Activated naive CD8-positive, alpha-beta T cell treated with anti-CD3 and anti-CD28 coated beads for 36 hours (primary cell): ENCODE results near the gene INPP5D. TPM values are rescaled to one million over a fixed set of nuclear protein-coding genes. Genes with fewer than 3 reads are reported as not detected.
A peak's percentile ranks its signal among the peaks of the same experiment; 100 is the strongest.
"Not testable (repeated sequence)": the region's sequence is repeated elsewhere in the genome, so short reads cannot be mapped to it uniquely, and the experiment has no call there.

Experiments
- DNase-seq: peaks from one replicate; pipeline ENCODE4 v3.0.0; 2021
- H3K27ac Mint-ChIP-seq: one replicate; pipeline ENCODE4 v1.8.0; 2022; ENCODE audit warnings: mild to moderate bottlenecking, moderate library complexity, mixed read lengths
- H3K27me3 Mint-ChIP-seq: one replicate; pipeline ENCODE4 v1.8.0; 2022; ENCODE audit warnings: mild to moderate bottlenecking, mixed read lengths
- H3K36me3 Mint-ChIP-seq: one replicate; pipeline ENCODE4 v1.8.0; 2021; ENCODE audit warnings: mild to moderate bottlenecking, mixed read lengths
- H3K4me1 Mint-ChIP-seq: one replicate; pipeline ENCODE4 v1.8.0; 2021; ENCODE audit warnings: mixed read lengths
- H3K4me3 Mint-ChIP-seq: one replicate; pipeline ENCODE4 v1.8.0; 2022; ENCODE audit warnings: mild to moderate bottlenecking, moderate library complexity, mixed read lengths
- H3K9me3 Mint-ChIP-seq: one replicate; pipeline ENCODE4 v1.8.0; 2022; ENCODE audit warnings: mixed read lengths
- total RNA-seq, 2 experiments: library from RNA; stranded (reverse); gene quantifications; one replicate each; pipeline ENCODE4 v1.2.3, GENCODE V29; 2021

The INPP5D gene
- total RNA-seq, 2 experiments from 2014 or later, result 38.7 to 41.8 TPM

GRCh38 chr2:233178994-233179847 lies 119.1 kb downstream of the INPP5D start:
- Mint-ChIP-seq H3K27me3 (no peaks in the 10 kb centered on the region), H3K4me1 (no peaks in the 10 kb centered on the region), H3K27ac (no peak overlapping the region), H3K9me3 (no peaks in the 10 kb centered on the region), H3K4me3 (no peak overlapping the region), H3K36me3 (peaks cover 24% of the 10 kb centered on the region)
- no peak for DNase-seq

DNA sequence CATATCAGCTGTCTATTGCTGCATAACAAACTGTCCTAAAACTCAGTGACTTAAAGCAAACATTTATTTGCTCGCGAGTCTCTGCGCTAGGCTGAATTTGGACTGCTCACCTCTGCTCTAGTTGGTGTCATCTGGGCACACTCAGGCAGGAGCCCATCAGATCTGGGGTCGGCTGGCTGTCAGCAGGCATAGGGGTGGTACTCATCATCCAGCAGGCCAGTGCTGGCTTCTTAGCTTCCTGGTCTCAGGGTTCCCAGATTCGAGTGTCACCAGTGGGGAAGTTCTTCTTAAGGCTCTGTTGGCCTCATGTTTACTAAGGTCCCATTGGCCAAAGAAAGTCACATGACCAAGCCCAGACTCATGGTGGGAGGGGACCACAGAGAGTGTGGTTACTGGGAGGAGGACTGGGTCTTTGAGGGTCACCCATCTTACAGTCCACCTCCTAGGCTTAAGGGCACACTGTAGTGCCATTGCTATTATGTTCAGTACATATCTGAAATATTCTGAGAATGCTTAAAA lies 119.8 kb downstream of the INPP5D start:
- Mint-ChIP-seq H3K4me3 (no peak overlapping the region), H3K36me3 (peaks cover 24% of the 10 kb centered on the region), H3K4me1 (no peaks in the 10 kb centered on the region), H3K27me3 (no peaks in the 10 kb centered on the region), H3K27ac (no peak overlapping the region), H3K9me3 (no peaks in the 10 kb centered on the region)
- no peak for DNase-seq

DNA sequence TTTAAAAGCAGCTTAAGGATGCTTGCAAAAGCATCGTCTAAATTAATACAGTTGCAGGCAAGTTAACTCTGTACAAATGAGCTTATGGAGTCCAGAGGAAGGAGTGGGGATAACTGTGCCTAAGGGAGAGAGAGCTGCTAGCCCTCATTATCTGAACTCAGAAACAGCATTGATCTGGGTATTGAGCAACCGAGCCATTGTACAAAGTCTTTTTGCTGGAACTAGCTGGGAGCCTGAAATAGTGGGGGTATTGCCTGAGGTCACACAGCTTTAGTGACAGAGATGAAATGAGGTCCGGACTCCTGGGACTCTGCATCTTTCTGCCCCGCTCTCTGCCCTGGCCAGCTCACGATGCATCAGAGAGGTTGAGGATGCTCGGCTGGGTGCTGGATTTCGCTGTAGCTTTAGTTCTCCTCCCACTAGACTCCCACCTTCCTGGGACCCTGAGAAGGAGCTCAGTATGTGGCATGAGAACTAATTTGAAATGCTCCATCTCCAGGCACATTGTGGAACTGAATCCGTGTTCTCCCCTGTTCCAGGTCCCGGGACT lies 123.8 kb downstream of the INPP5D start:
- peaks cover 22% of the 10 kb centered on the region for H3K36me3 Mint-ChIP-seq
- no peak for DNase-seq
- no peaks in the 10 kb centered on the region for H3K9me3 Mint-ChIP-seq
- no peaks in the 10 kb centered on the region for H3K4me1 Mint-ChIP-seq
- H3K27me3 Mint-ChIP-seq, result no peaks in the 10 kb centered on the region
- H3K4me3 Mint-ChIP-seq, result no peak overlapping the region
- H3K27ac Mint-ChIP-seq, result no peak overlapping the region

GRCh38 chr2:233184669-233185068 lies 124.5 kb downstream of the INPP5D start:
- no peak overlapping the region for H3K27ac Mint-ChIP-seq
- no peak for DNase-seq
- no peaks in the 10 kb centered on the region for H3K4me1 Mint-ChIP-seq
- H3K9me3 Mint-ChIP-seq, result no peaks in the 10 kb centered on the region
- H3K27me3 Mint-ChIP-seq, result no peaks in the 10 kb centered on the region
- H3K36me3 Mint-ChIP-seq, result peaks cover 18% of the 10 kb centered on the region
- no peak overlapping the region for H3K4me3 Mint-ChIP-seq

GRCh38 chr2:233185330-233185729 lies 125.2 kb downstream of the INPP5D start:
- Mint-ChIP-seq H3K4me1 (no peaks in the 10 kb centered on the region), H3K27ac (no peak overlapping the region), H3K36me3 (peaks cover 18% of the 10 kb centered on the region), H3K27me3 (no peaks in the 10 kb centered on the region), H3K4me3 (no peak overlapping the region), H3K9me3 (no peaks in the 10 kb centered on the region)
- DNase-seq, result no peak

DNA sequence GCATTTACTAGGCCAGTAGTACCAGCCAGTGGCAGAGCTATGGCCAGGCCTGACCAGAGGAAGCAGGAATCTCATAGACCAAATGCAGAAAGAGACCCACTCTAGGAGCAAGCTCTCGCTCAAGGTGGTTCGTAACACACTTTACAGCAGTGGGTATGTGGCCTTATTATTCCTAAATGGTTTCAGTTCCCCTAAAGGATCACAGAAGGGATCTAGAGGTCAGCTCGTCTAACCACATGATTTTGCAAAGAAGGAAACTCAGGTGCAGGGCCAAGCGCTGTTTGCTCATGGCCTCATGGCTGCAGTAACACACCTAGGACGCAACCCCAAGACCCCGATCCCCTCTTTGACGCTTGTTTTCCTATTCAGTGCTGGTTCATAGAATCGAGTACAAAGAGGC lies 125.8 kb downstream of the INPP5D start:
- Mint-ChIP-seq H3K9me3 (no peaks in the 10 kb centered on the region), H3K27me3 (no peaks in the 10 kb centered on the region), H3K27ac (peak overlapping the region; percentile 38), H3K4me1 (no peaks in the 10 kb centered on the region), H3K36me3 (peaks cover 21% of the 10 kb centered on the region), H3K4me3 (no peak overlapping the region)
- DNase-seq, result no peak

- Mint-ChIP-seq H3K9me3 (no peaks in the 10 kb centered on the region), H3K4me1 (no peaks in the 10 kb centered on the region), H3K36me3 (peaks cover 22% of the 10 kb centered on the region), H3K27me3 (no peaks in the 10 kb centered on the region), H3K4me3 (no peak overlapping the region), H3K27ac (peak overlapping the region; percentile 13)
- DNase-seq, result no peak
Observed at GRCh38 chr2:233186851-233187250, 126.7 kb downstream of the INPP5D start.

DNA sequence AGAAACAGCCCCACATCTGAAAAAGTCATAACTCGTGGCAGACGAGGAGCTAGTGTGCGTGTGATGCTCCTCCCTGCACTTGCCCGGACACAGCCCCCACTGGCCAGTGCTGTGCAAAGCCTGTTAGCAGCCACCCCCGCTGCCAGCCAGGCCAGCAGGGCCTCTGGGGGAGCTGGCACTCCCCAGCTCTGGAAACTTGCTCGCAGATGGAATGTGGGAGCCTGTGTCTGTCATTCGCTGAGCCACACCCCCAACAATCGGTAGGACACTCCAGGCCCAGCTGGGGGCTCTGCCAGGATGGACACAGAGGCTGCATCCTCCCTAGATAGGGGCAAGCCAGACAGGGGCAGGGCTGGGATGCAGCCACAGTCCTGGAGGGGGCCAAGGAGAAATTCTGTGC lies 128.9 kb downstream of the INPP5D start:
- Mint-ChIP-seq H3K4me3 (no peak overlapping the region), H3K9me3 (no peaks in the 10 kb centered on the region), H3K36me3 (peaks cover 19% of the 10 kb centered on the region), H3K27me3 (no peaks in the 10 kb centered on the region), H3K27ac (no peak overlapping the region), H3K4me1 (no peaks in the 10 kb centered on the region)
- DNase-seq, result no peak

- H3K4me3 Mint-ChIP-seq, H3K9me3 Mint-ChIP-seq, DNase-seq, H3K27ac Mint-ChIP-seq, H3K4me1 Mint-ChIP-seq, H3K27me3 Mint-ChIP-seq: not testable (repeated sequence)
- peaks cover 19% of the 10 kb centered on the region for H3K36me3 Mint-ChIP-seq
Observed at GRCh38 chr2:233191016-233191415, 130.9 kb downstream of the INPP5D start.

- DNase-seq, result no peak
- H3K4me3 Mint-ChIP-seq, result no peak overlapping the region
- peaks cover 22% of the 10 kb centered on the region for H3K36me3 Mint-ChIP-seq
- no peak overlapping the region for H3K27ac Mint-ChIP-seq
- no peaks in the 10 kb centered on the region for H3K27me3 Mint-ChIP-seq
- no peaks in the 10 kb centered on the region for H3K9me3 Mint-ChIP-seq
- no peaks in the 10 kb centered on the region for H3K4me1 Mint-ChIP-seq
Observed at GRCh38 chr2:233193738-233194137, 133.6 kb downstream of the INPP5D start.

- no peaks in the 10 kb centered on the region for H3K9me3 Mint-ChIP-seq
- peaks cover 24% of the 10 kb centered on the region for H3K36me3 Mint-ChIP-seq
- no peak overlapping the region for H3K4me3 Mint-ChIP-seq
- H3K4me1 Mint-ChIP-seq, result no peaks in the 10 kb centered on the region
- no peaks in the 10 kb centered on the region for H3K27me3 Mint-ChIP-seq
- no peak overlapping the region for H3K27ac Mint-ChIP-seq
- no peak for DNase-seq
Observed at GRCh38 chr2:233195027-233195426, 134.9 kb downstream of the INPP5D start.

DNA sequence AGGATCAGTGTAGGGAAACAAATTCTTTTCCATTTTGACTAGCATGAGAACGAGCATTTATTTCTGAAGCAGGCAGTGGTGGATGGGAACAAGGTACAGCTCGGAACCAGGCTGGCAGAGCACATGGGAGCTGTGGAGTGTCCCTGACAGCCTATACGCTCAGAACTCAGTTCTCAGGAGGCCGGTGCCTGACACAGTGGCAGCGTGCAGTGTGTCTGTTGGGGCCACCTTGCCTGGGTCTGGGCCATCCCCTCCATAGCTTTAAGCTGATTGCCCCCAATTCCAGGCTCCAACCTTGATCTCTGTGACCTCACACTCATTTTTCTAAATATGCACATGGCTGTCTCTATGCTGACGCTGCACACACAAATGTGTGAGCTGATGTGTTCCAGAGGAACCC lies 136.9 kb downstream of the INPP5D start:
- Mint-ChIP-seq H3K4me1 (no peaks in the 10 kb centered on the region), H3K27me3 (no peaks in the 10 kb centered on the region), H3K9me3 (no peaks in the 10 kb centered on the region), H3K4me3 (no peak overlapping the region), H3K27ac (peak overlapping the region; percentile 14), H3K36me3 (peaks cover 30% of the 10 kb centered on the region)
- DNase-seq, result no peak

DNA sequence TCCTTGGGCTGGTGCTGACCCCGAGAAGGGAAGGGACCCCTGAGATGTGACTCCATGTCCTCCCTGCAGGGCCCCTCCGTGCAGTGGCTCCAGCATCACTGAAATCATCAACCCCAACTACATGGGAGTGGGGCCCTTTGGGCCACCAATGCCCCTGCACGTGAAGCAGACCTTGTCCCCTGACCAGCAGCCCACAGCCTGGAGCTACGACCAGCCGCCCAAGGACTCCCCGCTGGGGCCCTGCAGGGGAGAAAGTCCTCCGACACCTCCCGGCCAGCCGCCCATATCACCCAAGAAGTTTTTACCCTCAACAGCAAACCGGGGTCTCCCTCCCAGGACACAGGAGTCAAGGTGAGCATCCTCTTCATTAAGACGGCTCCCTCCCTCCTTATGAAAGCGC lies 137.9 kb downstream of the INPP5D start:
- H3K27ac Mint-ChIP-seq, result no peak overlapping the region
- H3K27me3 Mint-ChIP-seq, result no peaks in the 10 kb centered on the region
- H3K4me1 Mint-ChIP-seq, result no peaks in the 10 kb centered on the region
- no peak overlapping the region for H3K4me3 Mint-ChIP-seq
- peaks cover 40% of the 10 kb centered on the region for H3K36me3 Mint-ChIP-seq
- DNase-seq, result no peak
- peaks cover 3% of the 10 kb centered on the region for H3K9me3 Mint-ChIP-seq

DNA sequence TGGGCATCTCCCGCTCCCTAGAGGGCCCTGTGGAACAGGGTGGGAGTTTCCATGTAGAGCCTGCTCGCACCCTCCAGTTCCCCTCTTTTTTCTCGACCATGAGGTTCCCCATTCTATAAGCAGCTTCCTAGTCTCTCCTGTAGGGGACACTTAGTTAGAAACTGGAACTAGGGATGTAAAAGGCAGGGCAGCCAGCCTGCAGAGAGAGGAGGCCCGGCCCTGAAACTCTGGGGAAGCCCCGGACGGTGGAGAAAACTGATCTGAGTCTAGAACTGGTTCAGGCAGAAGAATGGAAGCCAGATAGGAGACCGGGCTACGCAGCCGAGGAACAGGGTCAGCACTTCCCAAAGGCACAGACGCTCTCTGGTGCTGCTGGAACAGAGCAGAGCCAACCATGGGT lies 139.7 kb downstream of the INPP5D start:
- Mint-ChIP-seq H3K36me3 (peaks cover 52% of the 10 kb centered on the region), H3K27me3 (no peaks in the 10 kb centered on the region), H3K4me1 (no peaks in the 10 kb centered on the region), H3K9me3 (peaks cover 4% of the 10 kb centered on the region), H3K27ac (no peak overlapping the region), H3K4me3 (no peak overlapping the region)
- DNase-seq, result no peak

DNA sequence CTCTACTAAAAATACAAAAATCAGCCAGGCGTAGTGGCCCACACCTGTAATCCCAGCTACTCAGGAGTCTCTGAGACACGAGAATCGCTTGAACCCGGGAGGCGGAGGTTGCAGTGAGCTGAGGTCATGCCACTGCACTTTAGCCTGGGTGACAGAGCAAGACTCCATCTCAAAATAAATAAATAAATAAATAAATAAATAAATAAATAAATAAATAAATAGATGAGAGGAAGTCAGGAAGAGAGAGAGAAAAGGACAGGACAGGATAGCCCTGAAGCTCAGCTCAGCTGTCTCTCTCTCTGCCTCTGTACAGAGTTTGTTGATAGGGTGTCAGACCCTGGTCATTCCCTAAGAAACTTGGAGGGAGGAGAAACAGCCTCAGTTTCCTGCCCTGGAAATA lies 140.6 kb downstream of the INPP5D start:
- H3K27me3 Mint-ChIP-seq, H3K9me3 Mint-ChIP-seq, H3K27ac Mint-ChIP-seq, DNase-seq, H3K4me1 Mint-ChIP-seq, H3K4me3 Mint-ChIP-seq: not testable (repeated sequence)
- H3K36me3 Mint-ChIP-seq, result peaks cover 53% of the 10 kb centered on the region
